Activated naive CD8-positive, alpha-beta T cell treated with anti-CD3 and anti-CD28 coated beads, Interleukin-2, amount 10 ng/mL, durations not matched to agents 7 days and 5 days (primary cell): ENCODE results near the gene RPL37. TPM values are rescaled to one million over a fixed set of nuclear protein-coding genes. Genes with fewer than 3 reads are reported as not detected.
"Not testable (repeated sequence)": the region's sequence is repeated elsewhere in the genome, so short reads cannot be mapped to it uniquely, and the experiment has no call there.

Source experiments
- ATAC-seq: fragments of 150-1000 bp; cut with Tn5 transposase; one replicate; pipeline ENCODE4 v1.10.0; 2021; ENCODE audit warnings: low read depth, moderate library complexity
- POLR2A ChIA-PET: fragments of 350-600 bp; sonication (Branson Sonifier 250); formaldehyde crosslinking; loops from one replicate; lab custom pipeline; 2021; ENCODE audit warnings: antibody characterized with exemption; lab: Charles Lee
- DNase-seq: peaks from one replicate; pipeline ENCODE4 v3.0.0; 2021
- H3K27ac Mint-ChIP-seq: one replicate; pipeline ENCODE4 v1.8.0; 2022; ENCODE audit warnings: mild to moderate bottlenecking, mixed read lengths
- H3K27me3 Mint-ChIP-seq: one replicate; pipeline ENCODE4 v1.8.0; 2022; ENCODE audit warnings: mild to moderate bottlenecking, moderate library complexity, mixed read lengths
- H3K36me3 Mint-ChIP-seq: one replicate; pipeline ENCODE4 v1.8.0; 2021; ENCODE audit warnings: mild to moderate bottlenecking, mixed read lengths
- H3K4me1 Mint-ChIP-seq: one replicate; pipeline ENCODE4 v1.8.0; 2021; ENCODE audit warnings: mixed read lengths
- H3K4me3 Mint-ChIP-seq: one replicate; pipeline ENCODE4 v1.8.0; 2022; ENCODE audit warnings: mild to moderate bottlenecking, moderate library complexity, mixed read lengths
- H3K9me3 Mint-ChIP-seq: one replicate; pipeline ENCODE4 v1.8.0; 2021; ENCODE audit warnings: mixed read lengths
- total RNA-seq, 2 experiments: library from RNA; stranded (reverse); gene quantifications; one replicate each; pipeline ENCODE4 v1.2.3, GENCODE V29; 2021

RPL37 gene
- total RNA-seq = 1,000 to 10,000 TPM; 1,700 to 1,758 TPM

- Mint-ChIP-seq H3K4me1 (peaks cover 42% of the 10 kb centered on the region), H3K36me3 (peaks cover 44% of the 10 kb centered on the region), H3K4me3 (peak within 1 kb of the TSS; percentile 97), H3K27me3 (peaks cover 3% of the 10 kb centered on the region), H3K27ac (peak within 1 kb of the TSS; percentile 96), H3K9me3 (no peaks in the 10 kb centered on the region)
- DNase-seq (peak; percentile 87), ATAC-seq (peak; percentile 98)
- POLR2A ChIA-PET = interaction anchor here (0.7 to 2.1 kb wide), 6 partner anchors 9 to 429 kb away, joined by 3 to 6 read pairs (median 4); partner anchors contain the start of gene TTC33
These were observed at the start of gene RPL37 for GRCh38 chr5:40834849-40835787. TSS of gene RPL37 (minus strand) at chr5:40835222. CDS start at chr5:40835185, 37 bp downstream.

- H3K36me3 Mint-ChIP-seq, H3K27ac Mint-ChIP-seq, H3K4me1 Mint-ChIP-seq, ATAC-seq, H3K9me3 Mint-ChIP-seq, DNase-seq, POLR2A ChIA-PET, H3K4me3 Mint-ChIP-seq: not testable (repeated sequence)
- H3K27me3 Mint-ChIP-seq = peaks cover 18% of the 10 kb centered on the region
These were observed 48.0 kb upstream of the RPL37 start for GRCh38 chr5:40883051-40883450.

- Mint-ChIP-seq H3K9me3 (no peaks in the 10 kb centered on the region), H3K4me3 (no peak overlapping the region), H3K4me1 (no peaks in the 10 kb centered on the region), H3K27ac (no peak overlapping the region), H3K27me3 (peaks cover 15% of the 10 kb centered on the region), H3K36me3 (no peaks in the 10 kb centered on the region)
- DNase-seq = no peak
- POLR2A ChIA-PET = no interaction called here
- ATAC-seq = no peak
These were observed 47.3 kb upstream of the RPL37 start for GRCh38 chr5:40882291-40882690.

- POLR2A ChIA-PET = no interaction called here
- Mint-ChIP-seq H3K36me3 (no peaks in the 10 kb centered on the region), H3K4me3 (no peak overlapping the region), H3K4me1 (no peaks in the 10 kb centered on the region), H3K27me3 (peaks cover 15% of the 10 kb centered on the region), H3K9me3 (peaks cover 1% of the 10 kb centered on the region), H3K27ac (no peak overlapping the region)
- ATAC-seq (no peak), DNase-seq (no peak)
These were observed 44.3 kb upstream of the RPL37 start for GRCh38 chr5:40879163-40879942.

- Mint-ChIP-seq H3K4me3 (no peak overlapping the region), H3K9me3 (peaks cover 1% of the 10 kb centered on the region), H3K27me3 (peaks cover 12% of the 10 kb centered on the region), H3K36me3 (no peaks in the 10 kb centered on the region), H3K27ac (no peak overlapping the region), H3K4me1 (no peaks in the 10 kb centered on the region)
- POLR2A ChIA-PET = no interaction called here
- DNase-seq (no peak), ATAC-seq (no peak)
These were observed 42.5 kb upstream of the RPL37 start for GRCh38 chr5:40877371-40877988.

- peaks cover 1% of the 10 kb centered on the region for H3K9me3 Mint-ChIP-seq
- H3K27me3 Mint-ChIP-seq = peaks cover 12% of the 10 kb centered on the region
- ATAC-seq = no peak
- H3K27ac Mint-ChIP-seq = no peak overlapping the region
- DNase-seq = no peak
- H3K4me1 Mint-ChIP-seq = no peaks in the 10 kb centered on the region
- H3K4me3 Mint-ChIP-seq = no peak overlapping the region
- POLR2A ChIA-PET = no interaction called here
- H3K36me3 Mint-ChIP-seq = no peaks in the 10 kb centered on the region
These were observed 40.9 kb upstream of the RPL37 start for GRCh38 chr5:40875958-40876357.

- DNase-seq (no peak), ATAC-seq (no peak)
- POLR2A ChIA-PET = no interaction called here
- Mint-ChIP-seq H3K27me3 (peaks cover 10% of the 10 kb centered on the region), H3K4me1 (no peaks in the 10 kb centered on the region), H3K4me3 (no peak overlapping the region), H3K9me3 (peaks cover 1% of the 10 kb centered on the region), H3K27ac (no peak overlapping the region), H3K36me3 (no peaks in the 10 kb centered on the region)
These were observed 38.4 kb upstream of the RPL37 start for GRCh38 chr5:40873286-40873880.

- H3K36me3 Mint-ChIP-seq, ATAC-seq, H3K27ac Mint-ChIP-seq, H3K4me3 Mint-ChIP-seq, H3K9me3 Mint-ChIP-seq, H3K4me1 Mint-ChIP-seq, DNase-seq, POLR2A ChIA-PET: not testable (repeated sequence)
- peaks cover 12% of the 10 kb centered on the region for H3K27me3 Mint-ChIP-seq
These were observed 37.2 kb upstream of the RPL37 start for GRCh38 chr5:40872253-40872652.

GRCh38 chr5:40871177-40871576 is 36.2 kb upstream of the RPL37 start:
- Mint-ChIP-seq H3K27ac (no peak overlapping the region), H3K4me3 (no peak overlapping the region), H3K9me3 (no peaks in the 10 kb centered on the region), H3K27me3 (peaks cover 10% of the 10 kb centered on the region), H3K4me1 (no peaks in the 10 kb centered on the region), H3K36me3 (no peaks in the 10 kb centered on the region)
- ATAC-seq (no peak), DNase-seq (no peak)
- POLR2A ChIA-PET = no interaction called here

- Mint-ChIP-seq H3K27ac (no peak overlapping the region), H3K9me3 (peaks cover 2% of the 10 kb centered on the region), H3K4me3 (no peak overlapping the region), H3K27me3 (peaks cover 6% of the 10 kb centered on the region), H3K36me3 (no peaks in the 10 kb centered on the region), H3K4me1 (no peaks in the 10 kb centered on the region)
- POLR2A ChIA-PET = no interaction called here
- no peak for DNase-seq
- ATAC-seq = no peak
These were observed 34.4 kb upstream of the RPL37 start for GRCh38 chr5:40869384-40869783.

GRCh38 chr5:40866844-40867243 is 31.8 kb upstream of the RPL37 start:
- POLR2A ChIA-PET = no interaction called here
- H3K27ac Mint-ChIP-seq = no peak overlapping the region
- no peak overlapping the region for H3K4me3 Mint-ChIP-seq
- no peak for ATAC-seq
- H3K27me3 Mint-ChIP-seq = peaks cover 2% of the 10 kb centered on the region
- no peaks in the 10 kb centered on the region for H3K36me3 Mint-ChIP-seq
- H3K9me3 Mint-ChIP-seq = peaks cover 4% of the 10 kb centered on the region
- no peaks in the 10 kb centered on the region for H3K4me1 Mint-ChIP-seq
- no peak for DNase-seq

- ATAC-seq, H3K9me3 Mint-ChIP-seq, H3K4me1 Mint-ChIP-seq, H3K36me3 Mint-ChIP-seq, H3K27ac Mint-ChIP-seq, DNase-seq, H3K4me3 Mint-ChIP-seq, H3K27me3 Mint-ChIP-seq, POLR2A ChIA-PET: not testable (repeated sequence)
These were observed 30.0 kb upstream of the RPL37 start for GRCh38 chr5:40865004-40865403.

- POLR2A ChIA-PET = no interaction called here
- Mint-ChIP-seq H3K9me3 (peaks cover 5% of the 10 kb centered on the region), H3K36me3 (peaks cover 1% of the 10 kb centered on the region), H3K27me3 (no peaks in the 10 kb centered on the region), H3K27ac (no peak overlapping the region), H3K4me1 (peaks cover 1% of the 10 kb centered on the region), H3K4me3 (no peak overlapping the region)
- DNase-seq = no peak
- ATAC-seq = no peak
These were observed 25.7 kb upstream of the RPL37 start for GRCh38 chr5:40860711-40861110.
